Astrocyte of the cerebellum (primary cell): ENCODE results near the gene PCDHGB7.
"Not testable (repeated sequence)": the region's sequence is repeated elsewhere in the genome, so short reads cannot be mapped to it uniquely, and the experiment has no call there.

Source experiments
- DNase-seq: peaks from one replicate; pipeline ENCODE4 v3.0.0-alpha.2; 2011; ENCODE audit warnings: low read depth
- H3K4me3 ChIP-seq: 2 replicates; pipeline ENCODE4 v1.5.1; 2011; ENCODE audit warnings: mild to moderate bottlenecking, low read depth, low read length, moderate library complexity
- CTCF ChIP-seq: IDR thresholded peaks from 2 replicates; pipeline ENCODE4 v1.5.1; 2012; ENCODE audit warnings: low read length, low read depth, moderate library complexity, mild to moderate bottlenecking; ENCODE audit errors: missing control alignments
- in situ Hi-C: cut with HindIII; loops from 2 replicates; pipeline ENCODE4 v1.10.0; 2017; ENCODE audit warnings: low sequenced_read_pairs

Gene PCDHGB7

DNA sequence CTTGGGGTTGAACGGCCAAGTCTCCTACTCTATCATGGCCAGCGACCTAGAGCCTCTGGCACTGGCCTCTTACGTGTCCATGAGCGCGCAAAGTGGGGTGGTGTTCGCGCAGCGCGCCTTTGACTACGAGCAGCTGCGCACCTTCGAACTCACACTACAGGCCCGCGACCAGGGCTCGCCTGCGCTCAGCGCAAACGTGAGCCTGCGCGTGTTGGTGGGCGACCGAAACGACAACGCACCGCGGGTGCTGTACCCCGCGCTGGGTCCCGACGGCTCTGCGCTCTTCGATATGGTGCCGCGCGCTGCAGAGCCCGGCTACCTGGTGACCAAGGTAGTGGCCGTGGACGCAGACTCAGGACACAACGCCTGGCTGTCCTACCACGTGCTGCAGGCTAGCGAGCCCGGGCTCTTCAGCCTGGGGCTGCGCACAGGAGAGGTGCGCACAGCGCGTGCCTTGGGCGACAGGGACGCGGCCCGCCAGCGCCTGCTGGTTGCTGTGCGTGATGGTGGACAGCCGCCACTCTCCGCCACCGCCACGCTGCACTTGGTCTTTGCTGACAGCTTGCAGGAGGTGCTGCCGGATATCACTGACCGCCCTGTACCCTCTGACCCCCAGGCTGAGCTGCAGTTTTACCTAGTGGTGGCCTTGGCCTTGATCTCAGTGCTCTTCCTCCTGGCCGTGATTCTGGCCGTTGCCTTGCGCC, 17.8 kb upstream of the PCDHGB7 start:
- no peak for TF ChIP-seq CTCF
- no peak overlapping the region for H3K4me3 ChIP-seq
- no peak for DNase-seq
- in situ Hi-C loops, result no loop called here

- in situ Hi-C loops, result no loop called here
- peak; percentile 29 for TF ChIP-seq CTCF
- no peak for DNase-seq
- H3K4me3 ChIP-seq, result peak within 1 kb of the TSS; percentile 28
These were observed 14.8 kb upstream of the PCDHGB7 start, which contains the start of gene PCDHGA9 for GRCh38 chr5:141402553-141403243. Gene PCDHGA9, plus strand, starts transcription at chr5:141402778. Its CDS starts 175 bp downstream, at chr5:141402953.

DNA sequence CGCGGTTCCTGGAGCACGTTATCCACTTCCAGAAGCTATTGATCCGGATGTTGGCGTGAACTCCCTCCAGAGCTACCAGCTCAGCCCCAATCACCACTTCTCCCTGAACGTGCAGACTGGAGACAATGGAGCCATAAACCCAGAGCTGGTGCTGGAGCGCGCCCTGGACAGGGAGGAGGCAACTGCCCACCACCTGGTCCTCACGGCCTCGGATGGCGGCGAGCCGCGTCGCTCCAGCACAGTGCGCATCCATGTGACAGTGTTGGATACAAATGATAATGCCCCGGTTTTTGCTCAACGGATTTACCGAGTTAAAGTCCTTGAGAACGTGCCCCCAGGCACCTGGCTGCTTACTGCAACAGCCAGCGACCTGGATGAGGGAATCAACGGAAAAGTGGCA, 14.1 kb upstream of the PCDHGB7 start:
- TF ChIP-seq CTCF, result no peak
- in situ Hi-C loops, result no loop called here
- peak overlapping the region; percentile 28 for H3K4me3 ChIP-seq
- DNase-seq, result no peak

DNA sequence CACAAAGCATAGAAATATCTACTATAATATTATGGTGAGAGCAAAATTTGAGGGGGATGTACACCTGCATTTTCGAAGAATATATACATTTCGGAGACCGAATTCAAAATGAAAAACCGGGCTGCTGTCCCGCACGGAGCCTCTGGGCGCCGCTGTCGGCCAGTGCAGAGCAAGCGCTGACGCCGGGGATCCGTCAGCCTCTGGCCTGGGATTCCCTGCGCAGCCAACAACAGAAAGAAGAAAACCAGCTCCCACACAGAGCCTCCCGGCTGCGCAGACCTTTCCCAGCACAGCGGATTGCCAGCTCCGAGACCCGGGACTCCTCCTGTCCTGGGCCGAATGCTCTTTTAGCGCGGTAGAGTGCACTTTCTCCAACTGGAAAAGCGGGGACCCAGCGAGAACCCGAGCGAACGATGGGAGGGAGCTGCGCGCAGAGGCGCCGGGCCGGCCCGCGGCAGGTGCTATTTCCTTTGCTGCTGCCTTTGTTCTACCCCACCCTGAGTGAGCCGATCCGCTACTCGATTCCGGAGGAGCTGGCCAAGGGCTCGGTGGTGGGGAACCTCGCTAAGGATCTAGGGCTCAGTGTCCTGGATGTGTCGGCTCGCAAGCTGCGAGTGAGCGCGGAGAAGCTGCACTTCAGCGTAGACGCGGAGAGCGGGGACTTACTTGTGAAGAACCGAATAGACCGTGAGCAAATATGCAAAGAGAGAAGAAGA, 9.5 kb upstream of the PCDHGB7 start, which contains the start of gene PCDHGB6:
Gene PCDHGB6 (plus strand): TSS at position 232 of the 716 bp plus-strand sequence. CDS start 182 bp downstream, at position 414.
- DNase-seq, in situ Hi-C loops: not testable (repeated sequence)
- TF ChIP-seq CTCF, result peak; percentile 42
- H3K4me3 ChIP-seq, result peak within 1 kb of the TSS; percentile 26

- TF ChIP-seq CTCF, result no peak
- in situ Hi-C loops, result no loop called here
- no peak overlapping the region for H3K4me3 ChIP-seq
- no peak for DNase-seq
These were observed 7.7 kb upstream of the PCDHGB7 start for GRCh38 chr5:141409598-141410306.

GRCh38 chr5:141411575-141411974, 5.9 kb upstream of the PCDHGB7 start:
- in situ Hi-C loops, result no loop called here
- H3K4me3 ChIP-seq, result no peak overlapping the region
- no peak for DNase-seq
- TF ChIP-seq CTCF, result no peak
